Activated T-cell treated with anti-CD3 and anti-CD28 coated beads, Interleukin-2, amount 50 U/mL, for 72 hours (primary cell): ENCODE data around the gene SYCP1. TPM values are rescaled to one million over a fixed set of nuclear protein-coding genes. Genes with fewer than 3 reads are reported as not detected.
"Not testable (repeated sequence)": the region's sequence is repeated elsewhere in the genome, so short reads cannot be mapped to it uniquely, and the experiment has no call there.

Source experiments
- ATAC-seq, 2 donors: fragments of 150-1000 bp; cut with Tn5 transposase; replicated peaks in 1 of 2; 2 replicates each; pipeline ENCODE4 v1.10.0; 2021; ENCODE audit warnings: moderate library complexity in 2 of 2, mild to moderate bottlenecking in 1 of 2
- DNase-seq, 2 donors: peaks; one replicate each; pipeline ENCODE4 v3.0.0; 2021 to 2022; ENCODE audit warnings: mixed read lengths in 1 of 2
- H3K27ac Mint-ChIP-seq: one replicate; pipeline ENCODE4 v1.8.0; 2022; ENCODE audit warnings: mild to moderate bottlenecking, moderate library complexity, mixed read lengths
- H3K27me3 Mint-ChIP-seq: one replicate; pipeline ENCODE4 v1.8.0; 2022; ENCODE audit warnings: low read depth, mixed read lengths
- H3K36me3 Mint-ChIP-seq, 2 donors: one replicate each; pipeline ENCODE4 v1.8.0; 2022; ENCODE audit warnings: mixed read lengths in 2 of 2, mild to moderate bottlenecking in 1 of 2; ENCODE audit not compliant: insufficient read depth in 2 of 2
- H3K4me1 Mint-ChIP-seq: one replicate; pipeline ENCODE4 v1.8.0; 2022; ENCODE audit warnings: low read depth, mixed read lengths
- H3K4me3 Mint-ChIP-seq, 2 donors: one replicate each; pipeline ENCODE4 v1.8.0; 2022; ENCODE audit warnings: mild to moderate bottlenecking in 2 of 2, mixed read lengths in 2 of 2, moderate library complexity in 2 of 2
- H3K9me3 Mint-ChIP-seq, 2 donors: one replicate each; pipeline ENCODE4 v1.8.0; 2022; ENCODE audit warnings: mixed read lengths in 2 of 2
- total RNA-seq, 2 donors: library from RNA; stranded (reverse); gene quantifications; one replicate each; pipeline ENCODE4 v1.2.3, GENCODE V29; 2022

SYCP1 gene, protein sequence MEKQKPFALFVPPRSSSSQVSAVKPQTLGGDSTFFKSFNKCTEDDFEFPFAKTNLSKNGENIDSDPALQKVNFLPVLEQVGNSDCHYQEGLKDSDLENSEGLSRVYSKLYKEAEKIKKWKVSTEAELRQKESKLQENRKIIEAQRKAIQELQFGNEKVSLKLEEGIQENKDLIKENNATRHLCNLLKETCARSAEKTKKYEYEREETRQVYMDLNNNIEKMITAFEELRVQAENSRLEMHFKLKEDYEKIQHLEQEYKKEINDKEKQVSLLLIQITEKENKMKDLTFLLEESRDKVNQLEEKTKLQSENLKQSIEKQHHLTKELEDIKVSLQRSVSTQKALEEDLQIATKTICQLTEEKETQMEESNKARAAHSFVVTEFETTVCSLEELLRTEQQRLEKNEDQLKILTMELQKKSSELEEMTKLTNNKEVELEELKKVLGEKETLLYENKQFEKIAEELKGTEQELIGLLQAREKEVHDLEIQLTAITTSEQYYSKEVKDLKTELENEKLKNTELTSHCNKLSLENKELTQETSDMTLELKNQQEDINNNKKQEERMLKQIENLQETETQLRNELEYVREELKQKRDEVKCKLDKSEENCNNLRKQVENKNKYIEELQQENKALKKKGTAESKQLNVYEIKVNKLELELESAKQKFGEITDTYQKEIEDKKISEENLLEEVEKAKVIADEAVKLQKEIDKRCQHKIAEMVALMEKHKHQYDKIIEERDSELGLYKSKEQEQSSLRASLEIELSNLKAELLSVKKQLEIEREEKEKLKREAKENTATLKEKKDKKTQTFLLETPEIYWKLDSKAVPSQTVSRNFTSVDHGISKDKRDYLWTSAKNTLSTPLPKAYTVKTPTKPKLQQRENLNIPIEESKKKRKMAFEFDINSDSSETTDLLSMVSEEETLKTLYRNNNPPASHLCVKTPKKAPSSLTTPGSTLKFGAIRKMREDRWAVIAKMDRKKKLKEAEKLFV
- not detected for total RNA-seq

DNA sequence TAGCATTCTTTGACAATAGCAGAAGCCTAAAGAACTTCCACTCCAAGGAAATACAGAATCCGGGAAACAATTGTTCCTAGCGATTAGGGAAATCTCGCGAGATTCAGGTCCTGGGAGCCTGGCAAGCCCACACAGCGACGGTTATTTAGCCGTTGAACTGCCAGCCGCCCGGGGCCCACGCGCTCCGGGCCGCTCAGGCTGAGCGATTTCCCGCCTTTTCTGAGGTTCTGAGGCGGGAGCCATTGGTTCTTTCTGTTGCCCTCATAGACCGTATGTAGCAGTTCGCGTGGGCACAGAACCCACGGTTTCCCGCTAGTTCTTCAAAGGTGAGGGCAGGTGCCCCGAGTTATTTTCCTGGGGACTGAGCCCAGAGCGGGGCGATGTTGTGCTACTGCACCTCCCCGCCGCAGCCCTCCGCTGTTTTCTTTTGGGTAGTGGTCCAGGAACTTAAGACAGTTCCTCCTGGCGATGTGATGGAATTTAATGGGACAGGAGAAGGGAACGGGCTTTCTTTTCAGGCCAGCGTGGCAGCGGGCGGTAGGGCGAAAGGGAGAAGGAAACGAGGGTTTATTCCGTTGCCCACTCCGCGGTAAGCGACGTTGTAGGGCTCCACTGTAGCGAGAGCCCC lies at the start of gene SYCP1:
Gene SYCP1, plus strand, starts transcription at position 171 of the 628 bp plus-strand sequence. CDS start 602 bp downstream, outside the sequence.
- Mint-ChIP-seq H3K27me3 (peaks cover 30% of the 10 kb centered on the region), H3K36me3 (no peaks in the 10 kb centered on the region), H3K27ac (no peak within 1 kb of the TSS), H3K4me3 (peak within 1 kb of the TSS; percentile 80 to 83), H3K9me3 (no peaks in the 10 kb centered on the region), H3K4me1 (peaks cover 9% of the 10 kb centered on the region)
- peak in 1 of 2 donors; percentile 3 for DNase-seq
- peak in 1 of 2 donors; percentile 19 for ATAC-seq

DNA sequence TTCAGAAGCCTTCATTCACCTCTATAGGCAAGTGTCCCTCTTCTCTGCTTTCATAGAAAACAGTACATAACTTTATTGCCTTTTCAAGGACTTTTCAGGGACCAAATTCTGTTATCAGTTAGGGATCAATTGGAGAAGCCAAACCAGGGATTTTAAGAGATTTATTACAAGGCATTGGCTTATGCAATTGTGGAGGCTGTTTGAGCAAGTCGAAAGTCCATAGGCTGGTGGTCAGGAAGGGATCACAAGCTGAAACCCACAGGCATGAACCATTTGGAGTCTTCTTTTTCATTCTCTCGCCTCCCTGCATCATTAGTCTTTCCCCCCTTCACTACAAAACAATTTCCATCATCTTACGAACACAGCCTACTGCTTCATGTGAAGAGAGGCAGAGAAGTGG lies 34.8 kb upstream of the SYCP1 start:
- H3K9me3 Mint-ChIP-seq = peaks cover 2 to 4% of the 10 kb centered on the region in 2 donors

DNA sequence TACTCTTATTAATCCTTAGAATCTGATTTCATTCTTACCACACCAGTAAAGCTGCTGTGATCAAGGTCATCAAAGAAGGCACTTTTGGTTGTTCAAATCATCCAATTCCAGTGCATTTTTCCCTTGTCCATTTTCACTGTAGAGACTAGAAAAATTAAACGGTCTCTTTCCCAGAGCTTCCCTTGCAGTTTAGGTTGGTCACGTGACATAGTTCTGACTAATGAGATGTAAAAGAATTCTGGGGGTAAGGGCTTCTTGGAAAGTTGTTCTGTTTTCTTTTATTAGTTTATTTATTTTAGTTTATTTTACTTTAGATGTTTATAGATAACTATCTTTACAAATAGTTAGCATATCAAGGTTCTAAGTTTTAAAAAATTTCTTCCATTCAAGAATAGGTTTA lies 34.3 kb upstream of the SYCP1 start:
- H3K27me3 Mint-ChIP-seq = peaks cover 5% of the 10 kb centered on the region
- DNase-seq = no peak

More for the DNA sequence above, 34.8 kb upstream of the SYCP1 start:
- Mint-ChIP-seq H3K36me3 (peaks cover 3 to 4% of the 10 kb centered on the region in 2 donors), H3K4me1 (no peaks in the 10 kb centered on the region), H3K27me3 (peaks cover 5% of the 10 kb centered on the region), H3K27ac (no peak overlapping the region), H3K4me3 (no peak overlapping the region)
- ATAC-seq (no peak), DNase-seq (no peak)

DNA sequence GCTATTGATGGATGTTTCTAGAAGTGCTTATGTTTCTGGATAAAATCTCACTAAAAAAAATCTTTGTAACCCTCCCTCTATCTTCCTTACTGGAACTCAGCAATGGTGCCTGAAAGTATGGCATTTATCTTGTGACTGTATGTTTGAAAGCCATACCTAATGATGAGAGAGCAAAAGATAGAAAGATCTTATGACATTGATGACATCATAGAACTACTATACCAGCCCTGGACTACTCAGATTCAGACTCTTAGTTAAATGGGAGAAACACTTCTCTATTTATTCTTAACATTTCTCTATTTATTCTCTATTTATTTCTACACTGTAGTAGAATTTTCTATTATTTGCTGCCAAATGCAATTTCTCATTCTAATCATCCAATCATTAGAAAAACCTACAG lies 32.7 kb upstream of the SYCP1 start:
- Mint-ChIP-seq H3K4me3 (no peak overlapping the region), H3K27ac (no peak overlapping the region)

More for the DNA sequence above, 34.3 kb upstream of the SYCP1 start:
- Mint-ChIP-seq H3K27ac (no peak overlapping the region), H3K9me3 (peaks cover 2 to 4% of the 10 kb centered on the region in 2 donors), H3K36me3 (peaks cover 3 to 4% of the 10 kb centered on the region in 2 donors), H3K4me1 (no peaks in the 10 kb centered on the region), H3K4me3 (no peak overlapping the region)
- no peak for ATAC-seq

DNA sequence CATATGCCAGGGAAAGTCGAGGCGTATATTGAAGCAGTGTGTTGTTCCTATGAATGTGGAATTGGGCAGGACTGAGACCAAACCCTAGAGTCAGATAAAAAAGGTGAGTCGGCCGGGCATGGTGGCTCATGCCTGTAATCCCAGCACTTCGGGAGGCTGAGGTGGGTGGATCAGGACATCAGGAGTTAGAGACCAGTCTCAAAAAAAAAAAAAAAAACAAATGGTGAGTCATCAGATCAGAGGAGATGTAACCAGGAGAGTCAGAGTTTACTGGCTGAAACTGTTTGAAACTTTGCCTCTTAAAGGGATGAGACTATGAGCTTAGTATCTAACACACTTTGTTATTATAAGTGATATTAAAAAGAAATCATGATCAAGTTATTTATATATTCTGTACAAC lies 26.4 kb upstream of the SYCP1 start:
- no peak overlapping the region for H3K4me3 Mint-ChIP-seq
- no peaks in the 10 kb centered on the region for H3K4me1 Mint-ChIP-seq
- peaks cover 3 to 4% of the 10 kb centered on the region in 2 donors for H3K36me3 Mint-ChIP-seq
- H3K9me3 Mint-ChIP-seq = peaks cover 0 to 3% of the 10 kb centered on the region in 2 donors
- ATAC-seq (no peak), DNase-seq (no peak)
- no peak overlapping the region for H3K27ac Mint-ChIP-seq
- peaks cover 6% of the 10 kb centered on the region for H3K27me3 Mint-ChIP-seq

More for the DNA sequence above, 32.7 kb upstream of the SYCP1 start:
- DNase-seq (no peak), ATAC-seq (no peak)
- Mint-ChIP-seq H3K4me1 (no peaks in the 10 kb centered on the region), H3K36me3 (peaks cover 3 to 4% of the 10 kb centered on the region in 2 donors), H3K9me3 (peaks cover 2 to 6% of the 10 kb centered on the region in 2 donors), H3K27me3 (peaks cover 5% of the 10 kb centered on the region)

DNA sequence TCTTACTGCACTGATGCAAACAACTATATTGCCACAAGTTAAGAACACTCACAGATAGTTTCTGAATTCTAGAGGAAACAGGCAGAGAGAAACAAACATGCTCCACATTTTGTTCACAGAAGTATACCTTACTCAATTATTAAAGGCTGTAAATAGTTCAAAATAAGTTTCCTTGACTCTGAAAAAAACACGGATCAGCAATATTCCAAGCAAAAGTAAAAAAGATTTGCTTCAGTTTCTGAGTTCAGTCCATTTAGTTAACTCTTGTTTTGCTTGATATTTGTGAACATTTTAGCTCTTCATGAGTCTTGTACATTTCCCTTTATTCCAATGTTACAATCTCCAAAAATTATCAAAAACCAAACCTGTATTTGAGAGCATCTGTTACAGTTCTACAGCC lies 24.6 kb upstream of the SYCP1 start:
- H3K4me3 Mint-ChIP-seq, H3K36me3 Mint-ChIP-seq, H3K27me3 Mint-ChIP-seq, H3K27ac Mint-ChIP-seq, ATAC-seq, DNase-seq, H3K4me1 Mint-ChIP-seq, H3K9me3 Mint-ChIP-seq: not testable (repeated sequence)

DNA sequence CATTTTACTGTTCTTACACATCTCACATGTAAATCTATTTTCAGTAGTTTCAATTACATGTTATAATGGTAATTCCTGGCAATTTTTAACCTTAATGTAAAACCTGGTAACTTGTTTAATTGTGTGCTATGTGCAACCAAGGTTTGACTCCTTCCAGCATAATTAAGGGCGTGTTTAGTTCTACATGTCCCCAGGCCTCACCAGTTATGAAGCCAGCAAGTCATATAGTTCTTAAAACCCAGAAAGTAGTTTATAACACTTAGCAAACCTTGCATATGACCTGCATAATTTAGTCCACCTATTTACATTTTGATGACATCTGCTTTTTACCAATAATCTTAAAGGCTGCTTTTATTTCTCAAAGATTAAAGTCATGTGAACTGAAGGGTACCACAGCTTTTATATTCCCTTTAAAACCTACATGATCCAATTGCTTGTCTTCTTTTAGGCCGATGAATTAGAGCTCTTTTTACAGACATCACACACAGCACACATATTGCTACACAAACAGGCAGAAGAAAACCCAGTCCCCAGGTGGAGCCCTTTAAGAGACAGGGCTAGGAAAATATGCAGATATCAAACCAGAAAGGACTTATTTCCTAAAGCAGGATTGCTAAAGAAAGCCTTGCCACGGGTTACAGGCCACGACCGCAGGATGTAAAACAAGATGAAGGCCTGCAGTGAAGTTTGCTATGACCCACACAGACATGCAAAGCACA lies 23.2 kb upstream of the SYCP1 start:
- Mint-ChIP-seq H3K27ac (no peak overlapping the region), H3K36me3 (no peaks in the 10 kb centered on the region), H3K4me3 (no peak overlapping the region), H3K27me3 (peaks cover 6% of the 10 kb centered on the region), H3K9me3 (no peaks in the 10 kb centered on the region), H3K4me1 (no peaks in the 10 kb centered on the region)
- no peak for ATAC-seq
- DNase-seq = no peak

DNA sequence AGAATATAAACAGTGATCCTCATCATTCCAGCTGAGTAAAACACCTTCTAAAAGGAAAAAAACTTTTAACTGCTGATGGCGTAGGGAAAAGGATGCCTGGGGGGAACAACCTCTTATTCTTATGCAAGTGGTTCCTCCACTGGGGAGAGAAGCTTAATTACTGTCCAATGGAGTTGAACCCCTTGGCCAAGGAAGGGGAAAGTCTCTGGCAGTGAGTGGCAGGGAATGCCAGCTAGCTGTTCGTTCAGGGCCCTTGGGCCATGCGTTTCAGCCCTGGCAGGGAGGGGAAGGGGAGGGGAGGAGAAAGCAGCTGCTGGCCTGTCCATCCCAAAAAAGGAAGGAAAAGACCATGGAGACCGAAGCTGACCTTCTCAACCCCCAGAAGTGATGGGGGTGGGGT lies 22.6 kb upstream of the SYCP1 start:
- no peak for ATAC-seq
- DNase-seq = no peak
- no peaks in the 10 kb centered on the region for H3K4me1 Mint-ChIP-seq

DNA sequence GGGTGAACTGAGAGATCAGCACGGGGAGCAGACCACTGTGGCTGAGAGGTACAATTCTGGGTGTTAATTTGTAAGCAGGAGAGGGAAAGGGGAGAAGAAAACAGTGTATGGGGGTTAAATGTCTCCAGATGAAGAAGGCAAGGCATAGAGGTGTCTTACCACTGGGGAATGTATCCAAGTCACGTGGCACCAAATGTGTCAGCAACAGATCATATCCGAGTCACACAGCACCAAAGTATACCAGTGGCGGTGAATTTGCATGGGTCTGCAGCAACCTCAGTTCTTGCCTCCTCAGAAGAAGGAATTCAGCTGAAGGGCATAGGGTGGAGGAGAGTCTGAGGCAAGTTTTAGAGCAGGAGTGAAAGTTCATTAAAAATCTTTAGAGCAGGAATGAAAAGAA lies 21.2 kb upstream of the SYCP1 start:
- Mint-ChIP-seq H3K9me3 (no peaks in the 10 kb centered on the region), H3K36me3 (no peaks in the 10 kb centered on the region), H3K4me1 (no peaks in the 10 kb centered on the region), H3K27ac (no peak overlapping the region), H3K27me3 (peaks cover 6% of the 10 kb centered on the region), H3K4me3 (no peak overlapping the region)
- no peak for ATAC-seq
- no peak for DNase-seq

More for the DNA sequence above, 22.6 kb upstream of the SYCP1 start:
- no peak overlapping the region for H3K4me3 Mint-ChIP-seq
- H3K36me3 Mint-ChIP-seq = no peaks in the 10 kb centered on the region
- H3K9me3 Mint-ChIP-seq = no peaks in the 10 kb centered on the region
- peaks cover 6% of the 10 kb centered on the region for H3K27me3 Mint-ChIP-seq
- H3K27ac Mint-ChIP-seq = no peak overlapping the region

DNA sequence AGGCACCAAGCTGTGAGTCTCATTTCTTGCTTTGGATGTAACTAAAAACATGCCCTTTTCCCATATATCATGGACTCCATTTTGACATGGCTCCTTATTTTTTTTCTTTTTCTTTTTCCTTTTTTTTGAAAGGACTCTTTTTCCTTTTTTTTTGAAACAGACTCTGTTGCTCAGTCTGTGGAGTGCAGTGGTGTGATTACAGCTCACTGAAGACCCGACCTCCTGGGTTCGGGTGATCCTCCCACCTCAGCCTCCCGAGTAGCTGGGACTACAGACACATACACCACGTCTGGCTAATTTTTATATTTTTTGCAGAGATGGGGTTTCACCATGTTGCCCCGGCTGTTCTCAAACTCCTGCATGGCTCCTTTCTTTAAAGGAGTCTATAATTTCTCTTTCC lies 10.4 kb upstream of the SYCP1 start:
- H3K27ac Mint-ChIP-seq = no peak overlapping the region
- DNase-seq = no peak
- no peak overlapping the region for H3K4me3 Mint-ChIP-seq
- H3K27me3 Mint-ChIP-seq = peaks cover 15% of the 10 kb centered on the region
- H3K4me1 Mint-ChIP-seq = no peaks in the 10 kb centered on the region
- H3K9me3 Mint-ChIP-seq = no peaks in the 10 kb centered on the region
- ATAC-seq = no peak
- no peaks in the 10 kb centered on the region for H3K36me3 Mint-ChIP-seq

DNA sequence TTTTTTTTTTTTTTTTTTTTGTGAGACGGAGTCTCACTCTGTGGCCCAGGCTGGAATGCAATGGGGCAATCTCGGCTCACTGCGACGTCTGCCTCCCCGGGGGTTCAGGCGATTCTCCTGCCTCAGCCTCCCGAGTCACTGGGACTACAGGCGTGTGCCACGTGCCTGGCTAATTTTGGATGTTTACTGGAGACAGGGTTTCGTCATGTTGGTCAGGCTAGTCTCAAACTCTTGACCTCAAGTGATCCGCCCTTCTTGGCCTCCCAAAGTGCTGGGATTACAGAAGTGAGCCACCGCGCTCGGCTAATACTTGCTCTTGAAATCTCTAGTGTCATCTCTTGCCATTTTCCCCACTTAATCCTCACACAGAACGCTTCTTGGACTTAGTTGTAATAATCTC lies 1.1 kb upstream of the SYCP1 start:
- no peak for ATAC-seq
- Mint-ChIP-seq H3K4me3 (no peak overlapping the region), H3K36me3 (no peaks in the 10 kb centered on the region), H3K4me1 (peaks cover 9% of the 10 kb centered on the region), H3K9me3 (no peaks in the 10 kb centered on the region), H3K27ac (no peak overlapping the region), H3K27me3 (peaks cover 30% of the 10 kb centered on the region)
- DNase-seq = no peak

DNA sequence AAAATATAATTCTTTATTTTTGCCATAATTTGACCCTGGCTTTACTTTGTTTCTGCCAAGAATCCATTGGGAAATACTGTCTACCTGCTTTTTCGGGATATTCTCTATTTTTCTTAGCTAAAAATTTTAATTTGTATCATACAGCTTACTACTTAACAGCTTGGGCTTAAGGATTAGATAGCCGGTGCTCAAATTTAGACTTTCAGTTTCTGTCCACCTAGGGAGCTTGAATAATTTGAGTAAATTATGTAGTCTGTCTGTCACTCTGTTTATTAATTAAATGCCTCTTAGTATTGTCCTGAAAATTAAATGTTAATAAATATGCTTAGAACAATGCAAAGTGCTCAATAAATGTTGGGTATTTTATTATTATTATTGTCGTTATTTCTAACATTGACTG lies 6.7 kb downstream of the SYCP1 start:
- H3K4me1 Mint-ChIP-seq = no peaks in the 10 kb centered on the region
- DNase-seq = no peak
- no peak overlapping the region for H3K4me3 Mint-ChIP-seq
- H3K36me3 Mint-ChIP-seq = no peaks in the 10 kb centered on the region
- no peaks in the 10 kb centered on the region for H3K9me3 Mint-ChIP-seq
- H3K27ac Mint-ChIP-seq = no peak overlapping the region
- peaks cover 6% of the 10 kb centered on the region for H3K27me3 Mint-ChIP-seq
- ATAC-seq = no peak
